Activated CD8-positive, alpha-beta T cell treated with anti-CD3 and anti-CD28 coated beads, Interleukin-2, amount 10 ng/mL, durations not matched to agents 7 days and 5 days (primary cell): ENCODE data around the gene KRT81. TPM values are rescaled to one million over a fixed set of nuclear protein-coding genes. Genes with fewer than 3 reads are reported as not detected.

Source experiments
- ATAC-seq: fragments of 150-1000 bp; cut with Tn5 transposase; one replicate; pipeline ENCODE4 v1.10.0; 2021; ENCODE audit warnings: moderate library complexity
- CTCF ChIA-PET: fragments of 350-600 bp; sonication (Branson Sonifier 250); formaldehyde crosslinking; loops from one replicate; lab custom pipeline; 2021; ENCODE audit warnings: antibody characterized with exemption; lab: Charles Lee
- POLR2A ChIA-PET: fragments of 350-600 bp; sonication (Branson Sonifier 250); formaldehyde crosslinking; loops from one replicate; lab custom pipeline; 2021; ENCODE audit warnings: antibody characterized with exemption; lab: Charles Lee
- DNase-seq: peaks from one replicate; pipeline ENCODE4 v3.0.0-alpha.2; 2020
- H3K27ac Mint-ChIP-seq: one replicate; pipeline ENCODE4 v1.8.0; 2021; ENCODE audit warnings: mild to moderate bottlenecking, mixed read lengths
- H3K27me3 Mint-ChIP-seq: one replicate; pipeline ENCODE4 v1.8.0; 2021; ENCODE audit warnings: low read depth, mixed read lengths
- H3K36me3 Mint-ChIP-seq: one replicate; pipeline ENCODE4 v1.8.0; 2021; ENCODE audit warnings: low read depth, mixed read lengths
- H3K4me1 Mint-ChIP-seq: one replicate; pipeline ENCODE4 v1.8.0; 2021; ENCODE audit warnings: low read depth, mixed read lengths
- H3K4me3 Mint-ChIP-seq: one replicate; pipeline ENCODE4 v1.8.0; 2021; ENCODE audit warnings: mild to moderate bottlenecking, mixed read lengths
- H3K9me3 Mint-ChIP-seq: one replicate; pipeline ENCODE4 v1.8.0; 2022; ENCODE audit warnings: mixed read lengths; ENCODE audit not compliant: insufficient read depth
- total RNA-seq, 2 experiments: library from RNA; stranded (reverse); gene quantifications; one replicate each; pipeline ENCODE4 v1.2.3, GENCODE V29; 2021

Gene KRT81
- total RNA-seq, 2 experiments from 2014 or later, result 0.29 to 0.42 TPM

GRCh38 chr12:52279422-52280318 is 11.7 kb downstream of the KRT81 start:
- no peak overlapping the region for H3K4me3 Mint-ChIP-seq
- H3K36me3 Mint-ChIP-seq, result no peaks in the 10 kb centered on the region
- ChIA-PET CTCF (interaction anchor here (0.6 to 7.8 kb wide), 53 partner anchors 9 to 600 kb away, joined by 3 to 89 read pairs (median 5); no protein-coding TSS in a partner anchor), POLR2A (no interaction called here)
- no peaks in the 10 kb centered on the region for H3K9me3 Mint-ChIP-seq
- no peak overlapping the region for H3K27ac Mint-ChIP-seq
- peaks cover 21% of the 10 kb centered on the region for H3K4me1 Mint-ChIP-seq
- DNase-seq (no peak), ATAC-seq (no peak)
- peaks cover 36% of the 10 kb centered on the region for H3K27me3 Mint-ChIP-seq

- ChIA-PET POLR2A (interaction anchor here (1.4 kb wide), 1 partner anchor 27 kb away, joined by 3 read pairs; no protein-coding TSS in a partner anchor), CTCF (interaction anchor here (0.6 to 7.8 kb wide), 54 partner anchors 8 to 601 kb away, joined by 3 to 89 read pairs (median 5); no protein-coding TSS in a partner anchor)
- peak; percentile 80 for DNase-seq
- Mint-ChIP-seq H3K27ac (no peak overlapping the region), H3K4me1 (peaks cover 21% of the 10 kb centered on the region), H3K9me3 (no peaks in the 10 kb centered on the region), H3K4me3 (no peak overlapping the region), H3K27me3 (peaks cover 44% of the 10 kb centered on the region), H3K36me3 (no peaks in the 10 kb centered on the region)
- peak; percentile 100 for ATAC-seq
Measured at GRCh38 chr12:52278575-52279421, 12.5 kb downstream of the KRT81 start.

GRCh38 chr12:52277486-52278245 is 13.7 kb downstream of the KRT81 start:
- no peaks in the 10 kb centered on the region for H3K36me3 Mint-ChIP-seq
- H3K4me1 Mint-ChIP-seq, result peaks cover 21% of the 10 kb centered on the region
- ATAC-seq (no peak), DNase-seq (no peak)
- peaks cover 46% of the 10 kb centered on the region for H3K27me3 Mint-ChIP-seq
- H3K27ac Mint-ChIP-seq, result peak overlapping the region; percentile 33
- H3K9me3 Mint-ChIP-seq, result no peaks in the 10 kb centered on the region
- ChIA-PET CTCF (interaction anchor here (0.7 to 7.8 kb wide), 17 partner anchors 8 to 139 kb away, joined by 3 to 89 read pairs (median 20); no protein-coding TSS in a partner anchor), POLR2A (interaction anchor here (1.4 kb wide), 1 partner anchor 26 kb away, joined by 3 read pairs; no protein-coding TSS in a partner anchor)
- H3K4me3 Mint-ChIP-seq, result no peak overlapping the region

GRCh38 chr12:52275686-52276085 is 15.6 kb downstream of the KRT81 start:
- no peak overlapping the region for H3K4me3 Mint-ChIP-seq
- no peak for DNase-seq
- no peak for ATAC-seq
- no peaks in the 10 kb centered on the region for H3K36me3 Mint-ChIP-seq
- peaks cover 49% of the 10 kb centered on the region for H3K27me3 Mint-ChIP-seq
- POLR2A ChIA-PET, result no interaction called here
- CTCF ChIA-PET, result interaction anchor here (1.0 to 7.8 kb wide), 3 partner anchors 17 to 53 kb away, joined by 3 to 89 read pairs (median 3); no protein-coding TSS in a partner anchor
- H3K27ac Mint-ChIP-seq, result no peak overlapping the region
- H3K9me3 Mint-ChIP-seq, result no peaks in the 10 kb centered on the region
- peaks cover 21% of the 10 kb centered on the region for H3K4me1 Mint-ChIP-seq

GRCh38 chr12:52274521-52275120 is 16.7 kb downstream of the KRT81 start, which contains the start of gene KRT86:
TSS of gene KRT86 (plus strand) at chr12:52274645. CDS start at chr12:52301917, 27,272 bp downstream.
- H3K27me3 Mint-ChIP-seq, result peaks cover 42% of the 10 kb centered on the region
- H3K36me3 Mint-ChIP-seq, result no peaks in the 10 kb centered on the region
- H3K4me1 Mint-ChIP-seq, result peaks cover 21% of the 10 kb centered on the region
- CTCF ChIA-PET, result interaction anchor here (1.0 to 7.8 kb wide), 3 partner anchors 10 to 87 kb away, joined by 3 to 89 read pairs (median 3); no protein-coding TSS in a partner anchor
- no peak within 1 kb of the TSS for H3K4me3 Mint-ChIP-seq
- POLR2A ChIA-PET, result no interaction called here
- H3K9me3 Mint-ChIP-seq, result no peaks in the 10 kb centered on the region
- ATAC-seq (no peak), DNase-seq (no peak)
- no peak within 1 kb of the TSS for H3K27ac Mint-ChIP-seq

GRCh38 chr12:52271158-52271557 is 20.2 kb downstream of the KRT81 start:
- H3K27me3 Mint-ChIP-seq, result peaks cover 42% of the 10 kb centered on the region
- H3K36me3 Mint-ChIP-seq, result no peaks in the 10 kb centered on the region
- ChIA-PET CTCF (interaction anchor here (1.7 to 4.6 kb wide), 2 partner anchors 8 to 50 kb away, joined by 6 to 40 read pairs; no protein-coding TSS in a partner anchor), POLR2A (no interaction called here)
- no peak overlapping the region for H3K4me3 Mint-ChIP-seq
- no peaks in the 10 kb centered on the region for H3K9me3 Mint-ChIP-seq
- H3K4me1 Mint-ChIP-seq, result peaks cover 11% of the 10 kb centered on the region
- no peak for ATAC-seq
- H3K27ac Mint-ChIP-seq, result no peak overlapping the region
- no peak for DNase-seq

GRCh38 chr12:52270541-52271070 is 20.7 kb downstream of the KRT81 start:
- H3K4me3 Mint-ChIP-seq, result no peak overlapping the region
- H3K4me1 Mint-ChIP-seq, result peaks cover 11% of the 10 kb centered on the region
- H3K9me3 Mint-ChIP-seq, result no peaks in the 10 kb centered on the region
- H3K36me3 Mint-ChIP-seq, result no peaks in the 10 kb centered on the region
- ATAC-seq, result no peak
- DNase-seq, result no peak
- H3K27me3 Mint-ChIP-seq, result peaks cover 44% of the 10 kb centered on the region
- CTCF ChIA-PET, result interaction anchor here (0.9 to 4.6 kb wide), 4 partner anchors 8 to 49 kb away, joined by 3 to 40 read pairs (median 5); no protein-coding TSS in a partner anchor
- no peak overlapping the region for H3K27ac Mint-ChIP-seq
- POLR2A ChIA-PET, result no interaction called here

GRCh38 chr12:52268212-52268611 is 23.1 kb downstream of the KRT81 start:
- ATAC-seq, result no peak
- POLR2A ChIA-PET, result no interaction called here
- H3K9me3 Mint-ChIP-seq, result no peaks in the 10 kb centered on the region
- no peak overlapping the region for H3K27ac Mint-ChIP-seq
- H3K36me3 Mint-ChIP-seq, result no peaks in the 10 kb centered on the region
- CTCF ChIA-PET, result interaction anchor here (1.1 to 4.6 kb wide), 3 partner anchors 9 to 47 kb away, joined by 3 to 40 read pairs (median 5); no protein-coding TSS in a partner anchor
- H3K4me3 Mint-ChIP-seq, result no peak overlapping the region
- peaks cover 32% of the 10 kb centered on the region for H3K27me3 Mint-ChIP-seq
- peaks cover 11% of the 10 kb centered on the region for H3K4me1 Mint-ChIP-seq
- DNase-seq, result no peak

GRCh38 chr12:52267699-52268098 is 23.6 kb downstream of the KRT81 start:
- no peak for ATAC-seq
- ChIA-PET POLR2A (no interaction called here), CTCF (interaction anchor here (1.1 to 4.6 kb wide), 3 partner anchors 9 to 46 kb away, joined by 3 to 40 read pairs (median 5); no protein-coding TSS in a partner anchor)
- H3K4me3 Mint-ChIP-seq, result no peak overlapping the region
- peaks cover 14% of the 10 kb centered on the region for H3K4me1 Mint-ChIP-seq
- peaks cover 29% of the 10 kb centered on the region for H3K27me3 Mint-ChIP-seq
- H3K36me3 Mint-ChIP-seq, result peaks cover 2% of the 10 kb centered on the region
- H3K9me3 Mint-ChIP-seq, result no peaks in the 10 kb centered on the region
- DNase-seq, result no peak
- no peak overlapping the region for H3K27ac Mint-ChIP-seq

GRCh38 chr12:52267266-52267665 is 24.1 kb downstream of the KRT81 start:
- Mint-ChIP-seq H3K36me3 (peaks cover 3% of the 10 kb centered on the region), H3K9me3 (no peaks in the 10 kb centered on the region), H3K4me3 (no peak overlapping the region), H3K4me1 (peaks cover 14% of the 10 kb centered on the region), H3K27me3 (peaks cover 29% of the 10 kb centered on the region), H3K27ac (no peak overlapping the region)
- ATAC-seq (no peak), DNase-seq (no peak)
- POLR2A ChIA-PET, result no interaction called here
- CTCF ChIA-PET, result interaction anchor here (1.1 to 4.6 kb wide), 3 partner anchors 12 to 60 kb away, joined by 3 to 40 read pairs (median 4); no protein-coding TSS in a partner anchor
